ENCODE data around the gene TMC7.

TMC7 gene

DNA sequence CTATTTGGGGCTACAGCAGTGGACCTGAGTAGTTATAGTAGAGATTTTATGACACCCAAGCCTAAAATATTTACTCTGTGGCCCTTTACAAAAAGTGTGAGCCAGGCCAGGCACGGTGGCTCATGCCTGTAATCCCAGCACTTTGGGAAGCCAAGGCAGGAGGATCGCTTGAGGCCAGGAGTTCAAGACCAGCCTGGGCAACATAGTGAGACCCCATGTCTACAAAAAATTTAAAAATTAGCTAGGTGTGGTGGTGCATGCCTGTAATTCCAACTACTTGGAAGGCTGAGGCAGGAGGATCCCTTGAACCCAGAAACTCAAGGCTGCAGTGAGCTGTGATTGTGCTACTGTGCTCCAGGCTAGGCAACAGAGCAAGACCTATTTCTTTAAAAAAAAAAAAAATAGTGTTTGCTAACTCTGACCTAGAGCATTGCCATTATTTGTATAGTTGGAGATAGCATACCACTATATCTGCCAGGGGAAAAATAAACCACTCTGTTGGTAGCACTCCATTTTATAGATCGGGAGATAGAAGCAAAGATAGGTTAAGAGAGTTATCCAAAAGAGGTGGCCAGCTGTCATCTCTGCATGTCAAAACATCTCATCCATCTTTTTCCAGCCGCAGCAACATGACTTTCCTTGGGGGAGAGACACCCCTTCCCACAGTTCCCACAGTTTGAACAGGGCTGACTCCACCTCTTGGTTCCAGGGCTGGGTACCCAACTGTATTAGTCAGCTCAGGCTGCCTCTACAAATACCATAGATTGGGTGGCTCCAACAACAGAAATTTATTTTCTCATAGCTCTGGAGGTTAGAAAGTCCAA lies 127.0 kb downstream of the TMC7 start:
- Histone ChIP-seq H3K4me1 (ENCODE audit: insufficient read depth, poor library complexity, severe bottlenecking) (peaks cover 22% of the 10 kb centered on the region), H3K36me3 (ENCODE audit: low read depth) (peaks cover 10% of the 10 kb centered on the region), H3K9me3 (ENCODE audit: severe bottlenecking) (no peaks in the 10 kb centered on the region), H3K4me3 (ENCODE audit: severe bottlenecking) (no peak overlapping the region), H3K27me3 (ENCODE audit: insufficient read depth, poor library complexity, severe bottlenecking) (no peaks in the 10 kb centered on the region), H3K27ac (ENCODE audit: poor library complexity, severe bottlenecking) (no peak overlapping the region)
- no peak for DNase-seq (ENCODE audit: low spot score)
- TF ChIP-seq, protein P1, sequence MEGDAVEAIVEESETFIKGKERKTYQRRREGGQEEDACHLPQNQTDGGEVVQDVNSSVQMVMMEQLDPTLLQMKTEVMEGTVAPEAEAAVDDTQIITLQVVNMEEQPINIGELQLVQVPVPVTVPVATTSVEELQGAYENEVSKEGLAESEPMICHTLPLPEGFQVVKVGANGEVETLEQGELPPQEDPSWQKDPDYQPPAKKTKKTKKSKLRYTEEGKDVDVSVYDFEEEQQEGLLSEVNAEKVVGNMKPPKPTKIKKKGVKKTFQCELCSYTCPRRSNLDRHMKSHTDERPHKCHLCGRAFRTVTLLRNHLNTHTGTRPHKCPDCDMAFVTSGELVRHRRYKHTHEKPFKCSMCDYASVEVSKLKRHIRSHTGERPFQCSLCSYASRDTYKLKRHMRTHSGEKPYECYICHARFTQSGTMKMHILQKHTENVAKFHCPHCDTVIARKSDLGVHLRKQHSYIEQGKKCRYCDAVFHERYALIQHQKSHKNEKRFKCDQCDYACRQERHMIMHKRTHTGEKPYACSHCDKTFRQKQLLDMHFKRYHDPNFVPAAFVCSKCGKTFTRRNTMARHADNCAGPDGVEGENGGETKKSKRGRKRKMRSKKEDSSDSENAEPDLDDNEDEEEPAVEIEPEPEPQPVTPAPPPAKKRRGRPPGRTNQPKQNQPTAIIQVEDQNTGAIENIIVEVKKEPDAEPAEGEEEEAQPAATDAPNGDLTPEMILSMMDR (IDR thresholded peaks at IDR 0.05; ENCODE audit: poor library complexity, severe bottlenecking), result no peak
- ATAC-seq (ENCODE audit: low read depth), result no peak

DNA sequence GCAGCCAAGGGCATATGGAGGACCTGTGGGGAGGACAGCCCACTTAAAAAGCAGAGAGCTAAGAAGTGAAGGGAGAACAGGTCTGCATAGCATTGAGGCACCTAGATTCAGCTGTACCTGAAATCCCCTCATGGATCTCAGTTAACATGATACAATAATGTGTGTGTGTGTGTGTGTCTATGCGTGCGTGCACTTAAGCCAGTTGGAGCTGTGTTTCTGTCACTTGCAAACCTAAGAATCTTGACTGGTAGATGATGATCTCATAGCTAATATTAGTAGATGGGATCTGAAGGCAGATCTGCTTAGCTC lies 128.3 kb downstream of the TMC7 start:
- no peak for ATAC-seq (ENCODE audit: low read depth)
- Histone ChIP-seq H3K4me1 (ENCODE audit: insufficient read depth, poor library complexity, severe bottlenecking) (peaks cover 35% of the 10 kb centered on the region), H3K9me3 (ENCODE audit: severe bottlenecking) (no peaks in the 10 kb centered on the region), H3K36me3 (ENCODE audit: low read depth) (peaks cover 18% of the 10 kb centered on the region), H3K27ac (ENCODE audit: poor library complexity, severe bottlenecking) (no peak overlapping the region), H3K4me3 (ENCODE audit: severe bottlenecking) (no peak overlapping the region), H3K27me3 (ENCODE audit: insufficient read depth, poor library complexity, severe bottlenecking) (no peaks in the 10 kb centered on the region)
- DNase-seq (ENCODE audit: low spot score), result no peak
- TF ChIP-seq, protein P1 (IDR thresholded peaks at IDR 0.05; ENCODE audit: poor library complexity, severe bottlenecking), result no peak
